Measurements from ENCODE around the gene ITGAD.
A peak's percentile ranks its signal among the peaks of the same experiment; 100 is the strongest.

The ITGAD gene

GRCh38 chr16:31401436-31401835 lies 8.3 kb downstream of the ITGAD start:
- no peaks in the 10 kb centered on the region for H3K36me3 ChIP-seq (replicated peaks; ENCODE audit: insufficient read depth, low read length)
- no peak overlapping the region for H3K9ac ChIP-seq (ENCODE audit: low read length)
- TF ChIP-seq, protein P1, sequence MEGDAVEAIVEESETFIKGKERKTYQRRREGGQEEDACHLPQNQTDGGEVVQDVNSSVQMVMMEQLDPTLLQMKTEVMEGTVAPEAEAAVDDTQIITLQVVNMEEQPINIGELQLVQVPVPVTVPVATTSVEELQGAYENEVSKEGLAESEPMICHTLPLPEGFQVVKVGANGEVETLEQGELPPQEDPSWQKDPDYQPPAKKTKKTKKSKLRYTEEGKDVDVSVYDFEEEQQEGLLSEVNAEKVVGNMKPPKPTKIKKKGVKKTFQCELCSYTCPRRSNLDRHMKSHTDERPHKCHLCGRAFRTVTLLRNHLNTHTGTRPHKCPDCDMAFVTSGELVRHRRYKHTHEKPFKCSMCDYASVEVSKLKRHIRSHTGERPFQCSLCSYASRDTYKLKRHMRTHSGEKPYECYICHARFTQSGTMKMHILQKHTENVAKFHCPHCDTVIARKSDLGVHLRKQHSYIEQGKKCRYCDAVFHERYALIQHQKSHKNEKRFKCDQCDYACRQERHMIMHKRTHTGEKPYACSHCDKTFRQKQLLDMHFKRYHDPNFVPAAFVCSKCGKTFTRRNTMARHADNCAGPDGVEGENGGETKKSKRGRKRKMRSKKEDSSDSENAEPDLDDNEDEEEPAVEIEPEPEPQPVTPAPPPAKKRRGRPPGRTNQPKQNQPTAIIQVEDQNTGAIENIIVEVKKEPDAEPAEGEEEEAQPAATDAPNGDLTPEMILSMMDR (IDR thresholded peaks at IDR 0.05; ENCODE audit: low read length), result no peak
- no peak for TF ChIP-seq EZH2 (optimal IDR thresholded peaks at IDR 0.05; ENCODE audit: low read depth, low read length)
- no peak for TF ChIP-seq EZH2phosphoT487 (IDR thresholded peaks at IDR 0.05; ENCODE audit: low read length)
- H3K4me1 ChIP-seq (ENCODE audit: low read length), result no peaks in the 10 kb centered on the region
- H3K27ac ChIP-seq (ENCODE audit: low read length), result no peak overlapping the region
- H3F3A ChIP-seq (ENCODE audit: insufficient read depth, low read length), result no peaks in the 10 kb centered on the region
- H3K4me3 ChIP-seq (ENCODE audit: low read length), result no peak overlapping the region
- H4K20me1 ChIP-seq (ENCODE audit: insufficient read depth, low read length), result no peaks in the 10 kb centered on the region
- H3K9me2 ChIP-seq (replicated peaks; ENCODE audit: insufficient read depth, low read length), result no peaks in the 10 kb centered on the region
- H3K9me3 ChIP-seq (replicated peaks; ENCODE audit: insufficient read depth, low read length), result no peaks in the 10 kb centered on the region
- no peak for DNase-seq
- no peak overlapping the region for H2AFZ ChIP-seq (ENCODE audit: low read length)
- H3K4me2 ChIP-seq (ENCODE audit: low read depth, low read length), result no peak overlapping the region
- H3K79me2 ChIP-seq (ENCODE audit: low read length), result 0 out of 2 replicates have a peak, but pooled peaks cover 5% of the 10 kb centered on the region
- H3K27me3 ChIP-seq (replicated peaks; ENCODE audit: insufficient read depth, low read length), result peaks cover 3% of the 10 kb centered on the region; the same call in 1 of the 2 replicates

DNA sequence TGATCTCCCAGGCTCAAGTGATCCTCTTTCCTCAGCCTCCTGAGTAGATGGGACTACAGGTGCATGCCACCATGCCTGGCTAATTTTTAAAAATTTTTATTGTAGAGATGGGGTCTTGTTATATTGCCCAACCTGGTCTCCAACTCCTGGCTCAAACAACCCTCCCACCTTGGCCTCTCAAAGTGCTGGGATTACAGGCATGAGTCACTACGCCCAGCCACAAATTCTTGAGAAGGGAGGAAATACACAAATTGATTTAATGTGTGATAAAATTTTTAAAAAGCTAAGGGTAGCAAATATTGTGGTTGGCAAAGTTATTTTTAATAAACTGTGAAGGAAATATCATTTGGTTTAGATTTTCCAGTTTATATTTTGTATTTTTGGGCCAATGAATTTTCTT lies 9.6 kb downstream of the ITGAD start:
- H3K4me1 ChIP-seq (ENCODE audit: low read length), result no peaks in the 10 kb centered on the region
- no peak overlapping the region for H3K4me2 ChIP-seq (ENCODE audit: low read depth, low read length)
- no peak overlapping the region for H3K27ac ChIP-seq (ENCODE audit: low read length)
- H3K9ac ChIP-seq (ENCODE audit: low read length), result no peak overlapping the region
- H3K9me2 ChIP-seq (replicated peaks; ENCODE audit: insufficient read depth, low read length), result no peaks in the 10 kb centered on the region
- TF ChIP-seq, protein P1 (IDR thresholded peaks at IDR 0.05; ENCODE audit: low read length), result no peak
- TF ChIP-seq EZH2 (optimal IDR thresholded peaks at IDR 0.05; ENCODE audit: low read depth, low read length) (no peak), EZH2phosphoT487 (IDR thresholded peaks at IDR 0.05; ENCODE audit: low read length) (no peak)
- no peak overlapping the region for H3K4me3 ChIP-seq (ENCODE audit: low read length)
- 0 out of 2 replicates have a peak, but pooled peaks cover 5% of the 10 kb centered on the region for H3K79me2 ChIP-seq (ENCODE audit: low read length)
- H3F3A ChIP-seq (ENCODE audit: insufficient read depth, low read length), result no peaks in the 10 kb centered on the region
- DNase-seq, result no peak
- peaks cover 4% of the 10 kb centered on the region for H3K27me3 ChIP-seq (replicated peaks; ENCODE audit: insufficient read depth, low read length)
- H3K9me3 ChIP-seq (replicated peaks; ENCODE audit: insufficient read depth, low read length), result no peaks in the 10 kb centered on the region
- H3K36me3 ChIP-seq (replicated peaks; ENCODE audit: insufficient read depth, low read length), result no peaks in the 10 kb centered on the region
- no peaks in the 10 kb centered on the region for H4K20me1 ChIP-seq (ENCODE audit: insufficient read depth, low read length)
- no peak overlapping the region for H2AFZ ChIP-seq (ENCODE audit: low read length)

- Histone ChIP-seq H2AFZ (ENCODE audit: low read length) (peak overlapping the region; percentile 80), H3F3A (ENCODE audit: insufficient read depth, low read length) (no peaks in the 10 kb centered on the region), H3K9ac (ENCODE audit: low read length) (peak overlapping the region; percentile 60; the same call in 1 of the 2 replicates), H3K27me3 (replicated peaks; ENCODE audit: insufficient read depth, low read length) (peaks cover 11% of the 10 kb centered on the region), H3K79me2 (ENCODE audit: low read length) (0 out of 2 replicates have a peak, but pooled peaks cover 5% of the 10 kb centered on the region), H3K4me2 (ENCODE audit: low read depth, low read length) (peak overlapping the region; percentile 88), H3K9me2 (replicated peaks; ENCODE audit: insufficient read depth, low read length) (no peaks in the 10 kb centered on the region), H3K4me1 (ENCODE audit: low read length) (no peaks in the 10 kb centered on the region), H3K36me3 (replicated peaks; ENCODE audit: insufficient read depth, low read length) (no peaks in the 10 kb centered on the region), H3K27ac (ENCODE audit: low read length) (no peak overlapping the region), H4K20me1 (ENCODE audit: insufficient read depth, low read length) (no peaks in the 10 kb centered on the region), H3K4me3 (ENCODE audit: low read length) (peak overlapping the region; percentile 80), H3K9me3 (replicated peaks; ENCODE audit: insufficient read depth, low read length) (no peaks in the 10 kb centered on the region)
- DNase-seq, result no peak
- TF ChIP-seq, protein P1 (IDR thresholded peaks at IDR 0.05; ENCODE audit: low read length), result no peak
- TF ChIP-seq EZH2 (optimal IDR thresholded peaks at IDR 0.05; ENCODE audit: low read depth, low read length), result no peak
- TF ChIP-seq EZH2phosphoT487 (IDR thresholded peaks at IDR 0.05; ENCODE audit: low read length), result no peak
Observed at GRCh38 chr16:31403590-31404352, 10.6 kb downstream of the ITGAD start.
